ENCODE data around the gene KIRREL3.
"Not testable (repeated sequence)": the region's sequence is repeated elsewhere in the genome, so short reads cannot be mapped to it uniquely, and the experiment has no call there.

Gene KIRREL3

DNA sequence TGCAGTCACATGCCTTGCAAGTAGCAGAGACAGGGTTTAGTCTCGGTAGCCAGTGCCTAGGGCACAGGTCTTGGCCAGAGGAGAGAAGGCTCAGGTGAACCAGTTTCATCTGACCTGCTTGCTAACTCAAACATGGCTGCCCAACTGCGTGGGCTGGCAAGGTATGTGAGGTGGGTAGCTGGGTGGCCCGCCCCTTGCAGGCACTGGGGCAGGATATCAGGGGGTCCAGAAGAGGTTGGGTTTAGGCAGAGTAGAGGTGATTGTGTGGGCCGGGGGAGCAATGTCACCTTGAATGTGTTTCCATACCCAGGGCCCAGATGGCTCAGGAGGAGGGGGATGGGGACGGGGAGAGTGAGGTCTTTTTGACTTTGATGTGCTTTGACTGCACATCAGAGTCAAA, 607.4 kb downstream of the KIRREL3 start:
- no peak overlapping the region for H3K4me3 ChIP-seq (ENCODE audit: control insufficient read depth, low read depth, low read length)
- TF ChIP-seq, protein P1, sequence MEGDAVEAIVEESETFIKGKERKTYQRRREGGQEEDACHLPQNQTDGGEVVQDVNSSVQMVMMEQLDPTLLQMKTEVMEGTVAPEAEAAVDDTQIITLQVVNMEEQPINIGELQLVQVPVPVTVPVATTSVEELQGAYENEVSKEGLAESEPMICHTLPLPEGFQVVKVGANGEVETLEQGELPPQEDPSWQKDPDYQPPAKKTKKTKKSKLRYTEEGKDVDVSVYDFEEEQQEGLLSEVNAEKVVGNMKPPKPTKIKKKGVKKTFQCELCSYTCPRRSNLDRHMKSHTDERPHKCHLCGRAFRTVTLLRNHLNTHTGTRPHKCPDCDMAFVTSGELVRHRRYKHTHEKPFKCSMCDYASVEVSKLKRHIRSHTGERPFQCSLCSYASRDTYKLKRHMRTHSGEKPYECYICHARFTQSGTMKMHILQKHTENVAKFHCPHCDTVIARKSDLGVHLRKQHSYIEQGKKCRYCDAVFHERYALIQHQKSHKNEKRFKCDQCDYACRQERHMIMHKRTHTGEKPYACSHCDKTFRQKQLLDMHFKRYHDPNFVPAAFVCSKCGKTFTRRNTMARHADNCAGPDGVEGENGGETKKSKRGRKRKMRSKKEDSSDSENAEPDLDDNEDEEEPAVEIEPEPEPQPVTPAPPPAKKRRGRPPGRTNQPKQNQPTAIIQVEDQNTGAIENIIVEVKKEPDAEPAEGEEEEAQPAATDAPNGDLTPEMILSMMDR (IDR thresholded peaks at IDR 0.05; ENCODE audit: control insufficient read depth, insufficient read depth, low read depth, low read length, missing control alignments) = no peak
- no peak for DNase-seq (ENCODE audit: low read depth)

DNA sequence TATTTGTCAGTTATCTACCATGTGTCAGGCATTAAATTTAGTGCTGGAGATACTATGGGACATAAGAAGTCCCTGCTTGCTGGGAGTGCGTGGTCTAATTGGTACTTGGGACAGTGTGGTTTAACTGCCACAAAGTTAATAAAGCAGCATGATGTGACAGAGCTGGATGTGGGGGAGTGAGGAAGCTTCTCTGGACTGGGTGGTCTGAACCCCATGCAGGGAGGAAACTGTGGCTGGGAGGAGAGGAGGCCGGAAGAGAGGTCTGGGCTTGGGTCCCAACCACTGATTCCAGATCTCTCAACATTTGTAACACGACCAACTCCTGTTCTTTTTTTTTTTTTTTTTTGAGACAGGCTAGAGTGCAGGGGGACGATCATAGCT, 607.9 kb downstream of the KIRREL3 start:
- TF ChIP-seq, protein P1 (IDR thresholded peaks at IDR 0.05; ENCODE audit: control insufficient read depth, insufficient read depth, low read depth, low read length, missing control alignments) = no peak
- H3K4me3 ChIP-seq (ENCODE audit: control insufficient read depth, low read depth, low read length) = no peak overlapping the region
- DNase-seq (ENCODE audit: low read depth) = no peak

DNA sequence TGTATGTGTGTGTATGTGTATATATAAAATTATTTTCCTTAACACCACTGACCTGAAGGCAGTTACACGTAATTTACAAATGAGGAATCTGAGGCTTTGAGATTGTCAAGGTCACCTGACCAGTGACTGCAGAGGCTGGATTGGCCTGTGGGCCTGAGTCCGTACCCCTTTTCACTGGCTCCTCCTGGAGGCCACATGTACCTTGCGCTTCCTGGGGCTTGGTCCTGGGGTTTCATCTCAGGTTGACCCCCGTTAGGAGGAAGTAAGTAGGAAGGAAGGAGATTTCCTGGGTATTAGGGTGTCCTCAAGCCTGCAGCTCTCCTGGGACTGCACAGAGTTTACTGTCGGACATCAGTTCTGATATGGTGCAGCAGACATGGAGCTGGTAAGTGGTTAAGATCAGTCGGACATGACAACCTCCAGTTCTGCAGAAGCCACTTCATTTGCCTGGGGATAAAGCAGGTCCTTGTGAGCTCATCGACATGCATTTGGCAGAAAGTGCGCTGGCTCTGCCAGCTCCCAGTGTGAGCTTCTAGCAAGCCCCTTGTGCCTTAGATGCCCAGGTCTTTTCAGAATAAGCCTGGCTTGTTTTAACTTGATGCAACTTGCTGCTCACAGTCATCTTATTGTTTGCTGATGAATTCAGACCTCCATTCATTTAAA, 608.5 kb downstream of the KIRREL3 start:
- TF ChIP-seq, protein P1 (IDR thresholded peaks at IDR 0.05; ENCODE audit: control insufficient read depth, insufficient read depth, low read depth, low read length, missing control alignments) = no peak
- DNase-seq (ENCODE audit: low read depth) = no peak

DNA sequence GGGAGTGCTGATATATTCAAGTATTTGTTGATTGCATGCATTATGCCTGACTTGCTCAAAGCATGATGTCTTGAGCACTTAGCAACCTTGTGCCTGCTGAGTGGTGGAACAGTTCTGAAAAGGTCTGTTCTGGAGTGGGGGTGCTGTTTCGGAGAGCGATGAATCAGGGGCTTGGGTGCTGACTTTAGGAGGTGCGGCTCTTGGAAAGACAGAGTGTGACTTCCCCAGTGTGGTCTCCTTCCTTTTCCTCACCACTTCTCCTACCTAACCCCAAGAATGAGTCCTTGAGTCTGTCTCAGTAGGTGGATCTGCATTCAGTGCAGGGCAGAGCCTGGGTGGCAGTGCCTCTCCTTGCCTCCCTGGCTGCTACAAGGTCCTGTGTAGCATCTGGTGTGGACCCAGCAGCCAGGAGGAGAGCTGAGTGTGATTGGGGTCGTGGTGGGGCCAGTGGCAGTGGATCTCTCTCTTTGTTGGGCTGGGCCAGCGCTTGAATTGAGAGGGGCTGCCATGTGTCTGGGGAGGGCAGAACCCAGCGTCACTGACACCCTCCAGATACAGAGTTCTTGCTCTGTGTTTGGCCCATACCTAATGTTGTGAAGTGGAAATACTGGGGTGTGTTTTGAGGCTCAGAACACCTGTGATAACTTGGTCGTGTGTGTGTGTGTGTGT, 609.1 kb downstream of the KIRREL3 start:
- no peak for DNase-seq (ENCODE audit: low read depth)
- H3K4me3 ChIP-seq (ENCODE audit: control insufficient read depth, low read depth, low read length) = no peak overlapping the region
- TF ChIP-seq, protein P1 (IDR thresholded peaks at IDR 0.05; ENCODE audit: control insufficient read depth, insufficient read depth, low read depth, low read length, missing control alignments) = no peak

More for the DNA sequence above, 608.5 kb downstream of the KIRREL3 start:
- no peak overlapping the region for H3K4me3 ChIP-seq (ENCODE audit: control insufficient read depth, low read depth, low read length)

DNA sequence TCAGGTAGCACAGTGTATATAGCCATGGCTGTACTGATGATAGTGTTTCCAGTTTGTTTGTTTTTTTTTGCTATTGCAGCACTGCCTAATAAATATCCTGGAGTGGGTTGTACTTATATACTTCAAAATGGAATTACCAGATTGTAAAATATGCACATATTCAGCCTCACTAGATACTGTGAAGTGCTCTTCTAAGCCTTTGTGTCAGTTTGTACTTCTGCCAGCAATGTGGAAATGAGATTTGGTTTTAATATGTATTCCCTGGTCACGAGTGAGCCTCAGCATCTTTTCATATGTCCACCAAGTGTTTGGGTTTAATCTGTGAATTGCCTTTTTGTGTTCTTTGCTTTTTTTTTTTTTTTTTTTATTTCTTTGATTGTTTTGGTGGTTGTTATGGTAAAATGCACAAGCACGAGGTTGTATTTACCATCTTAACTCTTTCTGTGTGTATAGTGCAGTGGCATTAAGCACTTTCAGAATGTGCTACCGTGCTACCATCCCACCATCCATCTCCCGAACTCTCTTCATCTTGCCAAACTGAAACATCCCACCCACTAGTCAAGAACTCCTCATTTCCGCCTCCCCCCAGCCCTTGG, 610.2 kb downstream of the KIRREL3 start:
- TF ChIP-seq, protein P1 (IDR thresholded peaks at IDR 0.05; ENCODE audit: control insufficient read depth, insufficient read depth, low read depth, low read length, missing control alignments) = no peak
- no peak for DNase-seq (ENCODE audit: low read depth)
- H3K4me3 ChIP-seq (ENCODE audit: control insufficient read depth, low read depth, low read length) = no peak overlapping the region

DNA sequence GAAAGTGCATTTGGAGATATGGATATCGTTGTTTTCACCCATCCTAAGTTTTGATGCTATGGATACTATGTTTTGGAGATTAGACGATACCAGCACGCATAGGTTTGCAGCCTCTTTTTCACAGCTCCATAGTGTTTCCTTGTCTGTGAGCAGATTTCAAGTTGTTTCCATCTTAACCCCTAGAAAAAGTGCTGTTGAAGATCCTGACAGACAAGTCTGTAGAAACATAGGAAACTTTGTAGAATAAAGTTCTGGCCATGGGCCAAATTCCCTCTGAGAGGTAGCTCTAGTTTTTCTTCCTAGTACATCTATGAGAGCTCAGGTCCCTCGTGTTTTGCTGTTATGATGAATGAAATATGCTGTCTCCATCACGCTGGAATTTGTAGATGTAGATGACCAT, 612.7 kb downstream of the KIRREL3 start:
- TF ChIP-seq, protein P1 (IDR thresholded peaks at IDR 0.05; ENCODE audit: control insufficient read depth, insufficient read depth, low read depth, low read length, missing control alignments) = no peak
- no peak for DNase-seq (ENCODE audit: low read depth)
- H3K4me3 ChIP-seq (ENCODE audit: control insufficient read depth, low read depth, low read length) = no peak overlapping the region

DNA sequence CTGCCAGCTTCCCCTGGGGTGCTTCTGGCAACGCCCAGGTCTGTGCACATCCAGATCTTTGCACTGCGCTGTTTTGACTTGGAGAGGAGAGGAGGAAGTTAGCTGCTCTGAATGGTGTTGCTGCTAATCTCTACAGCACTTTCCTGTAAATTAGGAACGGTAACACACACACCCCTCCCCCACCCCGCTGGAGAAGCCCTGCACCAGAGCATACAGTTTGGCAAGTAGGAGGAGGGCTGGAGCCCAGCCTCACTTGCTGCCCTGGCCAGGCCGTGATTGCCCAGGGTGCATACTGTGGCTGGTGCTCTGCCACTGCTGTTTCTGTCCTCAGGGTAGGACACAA, 613.9 kb downstream of the KIRREL3 start:
- H3K4me3 ChIP-seq (ENCODE audit: control insufficient read depth, low read depth, low read length); DNase-seq (ENCODE audit: low read depth): not testable (repeated sequence)
